Camera-type eye (tissue), 1 donor: ENCODE results near the gene RANGAP1. TPM values are rescaled to one million over a fixed set of nuclear protein-coding genes. Genes with fewer than 3 reads are reported as not detected.

Experiments
- total RNA-seq: library from RNA; depleted of rRNA; stranded (reverse); fragments of >200 nt; gene quantifications from one replicate; pipeline ENCODE4 v1.2.3, GENCODE V29; 2014

RANGAP1 gene
- total RNA-seq = 35.0 TPM

DNA sequence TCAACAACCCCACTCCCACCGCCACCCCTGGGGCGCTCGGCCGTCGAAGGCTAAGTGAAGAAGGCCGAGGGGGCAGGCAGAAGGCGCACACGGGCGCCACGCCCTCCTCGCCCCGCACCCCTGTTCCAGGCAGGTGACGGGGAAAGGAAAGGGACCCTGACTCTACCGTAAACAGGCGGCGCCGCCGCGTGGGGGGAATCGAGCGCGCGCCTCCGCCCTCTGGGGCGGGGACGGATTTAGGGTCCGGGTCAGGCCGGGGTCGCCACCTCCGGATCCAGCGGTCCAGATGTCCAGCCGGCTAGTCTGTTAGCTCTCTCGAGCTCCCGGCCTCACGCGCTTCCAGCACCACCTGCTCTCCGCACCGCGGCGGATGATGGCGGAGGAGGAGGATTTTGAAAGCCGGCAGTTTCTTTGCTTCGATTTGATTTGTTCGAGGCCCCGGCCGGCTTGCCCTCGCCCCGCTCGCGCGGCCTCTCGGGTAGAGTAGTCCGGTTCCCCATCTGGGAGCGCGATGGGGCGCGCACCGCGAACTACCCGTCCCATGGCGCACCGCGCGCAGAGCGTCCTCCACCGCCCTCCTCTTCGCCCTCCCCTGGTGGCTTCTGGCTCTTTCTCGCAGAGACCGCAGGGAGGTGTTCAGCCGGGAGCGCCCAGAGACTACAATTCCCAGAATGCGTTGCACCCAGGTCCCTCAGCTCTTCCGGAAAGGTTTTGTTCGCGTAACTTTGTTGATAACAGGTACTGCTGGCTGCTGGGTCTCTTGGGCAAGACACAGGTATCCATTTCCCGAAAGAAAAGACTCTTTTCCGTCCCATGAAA, at the start of gene RANGAP1:
TSS of gene RANGAP1 (minus strand) at position 368 of the 819 bp plus-strand sequence. CDS start 5,143 bp downstream, outside the sequence.

DNA sequence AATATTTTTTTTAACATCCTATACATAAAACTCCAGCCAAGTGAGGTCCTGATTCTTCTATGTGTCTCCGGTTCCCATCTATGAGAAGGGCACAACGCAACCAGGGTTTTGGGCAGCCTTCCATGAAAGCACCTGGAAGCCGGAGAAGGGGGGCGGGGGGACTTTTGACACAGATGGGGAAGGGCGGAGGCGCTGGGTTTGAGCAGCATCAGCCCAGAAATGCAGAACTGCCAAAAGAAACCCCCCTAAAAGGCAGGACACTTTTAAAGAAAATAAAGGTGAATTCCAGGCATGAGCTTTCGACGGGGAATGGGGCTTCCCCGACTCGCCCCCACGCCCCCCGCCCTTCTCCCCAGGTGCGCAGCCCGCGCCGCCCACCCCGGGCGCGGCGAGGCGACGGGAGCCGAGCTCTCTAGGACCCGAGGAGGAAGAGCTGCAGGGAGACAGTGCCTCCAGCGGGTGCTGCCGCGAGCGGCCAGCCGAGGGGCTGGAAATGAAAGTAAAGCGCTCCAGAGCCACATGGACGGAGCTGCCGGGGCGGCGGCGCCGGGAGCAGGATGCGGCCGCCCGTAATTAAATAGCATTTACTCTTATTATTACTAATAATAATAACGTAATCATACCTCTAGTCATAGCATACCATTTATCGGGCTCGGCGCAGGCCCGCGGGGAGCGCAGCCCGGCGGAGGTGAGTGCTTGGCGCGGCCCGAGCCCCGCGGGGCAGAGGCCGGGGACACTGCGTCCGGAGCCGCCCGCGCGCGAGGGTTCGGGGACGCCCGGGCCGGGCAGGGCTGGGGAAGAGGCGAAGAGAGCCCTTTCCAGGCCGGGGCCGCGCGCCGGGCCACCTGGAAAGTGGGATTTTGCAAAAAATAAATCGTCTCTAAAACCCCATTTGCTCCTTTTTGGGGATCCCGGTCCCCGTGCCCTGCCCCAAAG, 15.4 kb upstream of the RANGAP1 start, which contains the start of gene ZC3H7B:
TSS of gene ZC3H7B (plus strand) at position 441 of the 936 bp plus-strand sequence. CDS start 19,136 bp downstream, outside the sequence.

GRCh38 chr22:41240377-41241132, 45.4 kb downstream of the RANGAP1 start, which contains the start of gene CHADL:
Gene CHADL, minus strand, starts transcription at chr22:41240931. Its CDS starts 50 bp downstream, at chr22:41240881.

GRCh38 chr22:41204992-41205900, 80.7 kb downstream of the RANGAP1 start, which contains the start of gene L3MBTL2:
Gene L3MBTL2, plus strand, starts transcription at chr22:41205312. Its CDS starts 51 bp downstream, at chr22:41205363.

Other genes with a start within 250 kb of the RANGAP1 start
- 126 TPM for gene EP300, start 193.6 kb downstream of the RANGAP1 start, total RNA-seq
- gene L3MBTL2, start 80.9 kb downstream of the RANGAP1 start, total RNA-seq = 28.2 TPM
- gene CHADL, start 45.3 kb downstream of the RANGAP1 start, total RNA-seq = 6.0 TPM
- 56.4 TPM for gene ZC3H7B, start 15.3 kb upstream of the RANGAP1 start, total RNA-seq
- gene TEF, start 95.8 kb upstream of the RANGAP1 start, total RNA-seq = 25.1 TPM
- 53.4 TPM for gene TOB2, start 160.6 kb upstream of the RANGAP1 start, total RNA-seq
- gene PHF5A, start 182.5 kb upstream of the RANGAP1 start, total RNA-seq = 37.9 TPM
- gene ACO2, start 182.9 kb upstream of the RANGAP1 start, total RNA-seq = 88.2 TPM